GM23248 (cell line): ENCODE measurements around the gene GPR3.

Source experiments
- EZH2 ChIP-seq: fragments of 200-600 bp; sonication (generic); IDR thresholded peaks from 2 replicates; pipeline ENCODE4 v1.6.1; 2018; ENCODE audit warnings: antibody characterized with exemption, mild to moderate bottlenecking; ENCODE audit not compliant: insufficient read depth, poor library complexity, severe bottlenecking
- EZH2phosphoT487 ChIP-seq: fragments of 200-600 bp; sonication (generic); IDR thresholded peaks from 2 replicates; pipeline ENCODE4 v1.6.1; 2018; ENCODE audit warnings: antibody characterized with exemption, moderate library complexity, mild to moderate bottlenecking, low read depth; ENCODE audit not compliant: insufficient read depth

DNA sequence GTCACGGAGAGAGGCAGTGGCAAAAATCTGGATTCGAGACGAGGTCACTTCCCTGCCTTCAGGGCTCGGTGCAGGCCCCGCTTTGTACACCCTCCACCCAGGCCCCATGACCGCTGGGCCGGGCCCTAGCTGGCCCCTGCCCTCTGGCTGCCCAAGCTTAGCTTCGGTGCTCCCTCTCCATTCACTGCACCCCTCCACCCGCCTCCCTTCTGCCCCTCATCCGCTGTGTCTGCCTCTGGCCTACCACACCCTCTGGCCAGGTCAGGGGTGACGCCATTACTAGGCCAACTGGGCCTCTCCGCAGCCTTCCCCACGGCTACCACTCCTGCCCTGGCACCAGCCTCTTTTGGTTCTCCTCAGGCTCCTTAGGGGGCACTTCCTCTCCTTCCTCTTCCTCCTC lies 8.8 kb upstream of the GPR3 start:
- TF ChIP-seq EZH2 (no peak), EZH2phosphoT487 (no peak)
